Kidney glomerular epithelial cell (primary cell): ENCODE results near the gene KIAA1217.
A peak's percentile ranks its signal among the peaks of the same experiment; 100 is the strongest.

Source experiments
- DNase-seq: peaks from one replicate; lab custom pipeline; 2025; lab: John Stamatoyannopoulos, UW

Gene KIAA1217

DNA sequence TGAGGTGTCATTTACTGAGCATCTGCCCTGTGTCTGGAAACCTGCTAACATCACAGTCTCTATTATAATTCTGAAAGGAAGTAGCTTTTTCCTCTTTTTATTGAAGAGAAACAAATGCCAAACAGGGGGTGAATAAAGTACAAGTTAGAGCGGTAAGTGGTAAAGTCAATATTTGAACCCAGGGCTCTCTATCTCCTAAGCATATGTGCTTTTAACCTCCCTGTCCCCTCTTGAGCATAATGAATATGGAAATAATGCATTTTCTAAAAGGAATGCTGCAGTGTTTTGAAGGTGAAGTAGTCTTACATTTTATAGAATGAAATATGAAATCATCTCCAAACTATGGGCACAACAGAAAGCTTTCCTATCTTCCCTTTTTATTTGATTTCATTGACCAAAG lies 196.7 kb downstream of the KIAA1217 start:
- DNase-seq, result no peak

- no peak for DNase-seq
Observed at GRCh38 chr10:24406809-24407483, 198.0 kb downstream of the KIAA1217 start.

GRCh38 chr10:24407928-24408327 lies 199.0 kb downstream of the KIAA1217 start:
- DNase-seq, result no peak

DNA sequence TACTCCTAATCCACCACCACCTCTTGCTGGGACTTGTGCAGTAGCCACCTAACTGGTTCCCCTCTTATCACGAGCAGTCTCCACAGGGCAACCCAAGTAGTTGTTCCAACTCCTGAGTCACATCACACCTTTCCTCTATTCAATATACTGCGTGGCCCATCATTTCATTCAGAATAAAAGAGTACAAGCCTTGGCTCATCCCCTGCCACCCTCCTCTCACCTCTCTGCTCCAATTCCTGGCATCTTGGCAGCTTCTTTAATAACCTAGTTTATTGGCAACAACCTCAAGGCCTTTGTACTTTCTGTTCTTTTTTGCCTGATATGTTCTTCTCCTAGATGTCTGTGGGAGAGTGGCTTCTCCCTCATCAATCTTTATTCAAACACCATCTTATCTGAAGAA lies 199.4 kb downstream of the KIAA1217 start:
- DNase-seq, result no peak

GRCh38 chr10:24414597-24414996 lies 205.7 kb downstream of the KIAA1217 start:
- no peak for DNase-seq

DNA sequence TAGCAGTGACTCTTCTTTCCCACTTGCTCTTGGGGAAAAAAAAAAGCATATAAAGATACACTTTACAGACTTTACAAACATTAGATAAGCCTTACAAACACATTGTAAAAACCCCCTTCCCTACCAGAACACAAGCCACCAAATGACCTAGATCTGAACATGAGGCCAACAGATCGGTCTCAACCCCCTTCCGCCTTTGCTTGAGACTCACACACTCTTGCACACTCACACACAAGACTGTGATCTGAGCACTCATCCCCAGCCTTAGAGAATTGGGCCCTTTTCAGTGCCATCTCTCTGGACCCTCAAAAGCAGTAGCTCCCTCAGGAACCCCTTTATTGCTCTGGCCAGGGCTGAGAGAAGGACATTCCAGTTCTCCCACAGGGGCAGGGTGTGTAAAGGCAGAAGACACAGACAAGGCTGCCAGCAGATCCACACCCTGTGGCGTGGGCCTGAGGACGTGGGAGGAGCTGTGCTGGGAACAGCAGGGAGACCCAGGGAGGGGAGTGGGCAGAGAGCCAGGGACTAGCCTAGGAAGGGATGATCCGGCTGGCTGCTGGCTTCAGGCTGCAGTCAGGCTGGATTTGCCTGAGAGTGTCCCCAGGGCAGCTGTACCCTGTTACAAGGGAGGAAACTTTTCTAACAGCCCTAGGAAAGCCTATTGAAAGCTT lies 206.7 kb downstream of the KIAA1217 start:
- no peak for DNase-seq

- no peak for DNase-seq
Observed at GRCh38 chr10:24416248-24416647, 207.3 kb downstream of the KIAA1217 start.

DNA sequence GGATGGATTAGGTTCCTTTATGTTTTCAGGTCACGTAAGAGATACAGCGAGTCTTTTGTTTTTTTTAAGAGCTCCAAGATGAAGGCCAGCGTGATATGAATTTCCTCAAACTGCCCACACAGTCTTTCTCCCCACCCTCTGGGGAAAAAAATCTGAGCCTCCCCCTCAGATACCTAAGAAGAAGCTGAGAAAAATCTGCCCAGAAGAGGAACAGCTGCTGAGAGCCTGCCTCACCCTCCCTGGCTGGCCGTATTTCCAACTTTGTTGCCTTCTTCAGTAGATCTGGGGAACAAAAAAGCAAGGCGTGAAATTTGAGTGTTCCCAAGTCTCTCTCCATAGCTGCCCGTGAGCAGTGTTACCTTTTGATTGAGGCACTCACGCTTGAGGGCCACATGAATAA lies 208.1 kb downstream of the KIAA1217 start:
- no peak for DNase-seq

DNA sequence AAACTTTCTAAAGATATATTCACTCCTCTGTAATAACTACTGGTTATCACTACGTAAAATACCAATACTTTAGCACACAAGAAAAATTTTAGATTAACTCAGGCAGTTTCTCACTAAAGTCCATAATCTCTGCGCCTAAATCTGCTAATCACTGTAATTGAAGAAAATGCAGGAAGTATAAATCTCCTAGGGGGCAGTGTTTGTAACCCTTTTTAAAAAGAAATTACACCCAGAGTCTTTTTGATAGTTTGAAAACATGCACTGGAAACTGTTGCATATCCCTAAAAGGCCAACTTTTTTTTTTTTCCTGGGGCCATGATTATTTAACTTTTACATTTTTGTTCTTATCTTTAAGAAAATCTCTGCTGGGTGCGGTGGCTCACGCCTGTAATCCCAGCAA lies 209.6 kb downstream of the KIAA1217 start:
- no peak for DNase-seq

DNA sequence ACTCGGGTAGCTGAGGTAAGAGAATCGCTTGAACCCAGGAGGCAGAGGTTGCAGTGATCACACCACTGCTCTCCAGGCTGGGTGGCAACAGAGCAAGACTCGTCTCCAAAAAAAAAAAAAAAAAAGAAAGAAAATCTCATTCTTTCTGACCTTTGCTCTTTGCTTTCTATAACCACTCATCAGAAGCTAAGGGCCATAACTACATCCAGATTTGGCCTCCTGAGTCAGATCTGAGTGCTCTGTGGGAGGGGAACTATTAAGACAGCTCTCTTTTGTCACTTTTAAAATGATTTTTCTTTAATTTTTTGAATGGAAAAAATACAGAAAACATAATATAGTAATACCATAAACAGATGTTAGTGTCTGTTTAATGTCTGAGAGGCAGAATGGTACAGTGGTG lies 210.1 kb downstream of the KIAA1217 start:
- no peak for DNase-seq

GRCh38 chr10:24425151-24425550 lies 216.2 kb downstream of the KIAA1217 start:
- no peak for DNase-seq

DNA sequence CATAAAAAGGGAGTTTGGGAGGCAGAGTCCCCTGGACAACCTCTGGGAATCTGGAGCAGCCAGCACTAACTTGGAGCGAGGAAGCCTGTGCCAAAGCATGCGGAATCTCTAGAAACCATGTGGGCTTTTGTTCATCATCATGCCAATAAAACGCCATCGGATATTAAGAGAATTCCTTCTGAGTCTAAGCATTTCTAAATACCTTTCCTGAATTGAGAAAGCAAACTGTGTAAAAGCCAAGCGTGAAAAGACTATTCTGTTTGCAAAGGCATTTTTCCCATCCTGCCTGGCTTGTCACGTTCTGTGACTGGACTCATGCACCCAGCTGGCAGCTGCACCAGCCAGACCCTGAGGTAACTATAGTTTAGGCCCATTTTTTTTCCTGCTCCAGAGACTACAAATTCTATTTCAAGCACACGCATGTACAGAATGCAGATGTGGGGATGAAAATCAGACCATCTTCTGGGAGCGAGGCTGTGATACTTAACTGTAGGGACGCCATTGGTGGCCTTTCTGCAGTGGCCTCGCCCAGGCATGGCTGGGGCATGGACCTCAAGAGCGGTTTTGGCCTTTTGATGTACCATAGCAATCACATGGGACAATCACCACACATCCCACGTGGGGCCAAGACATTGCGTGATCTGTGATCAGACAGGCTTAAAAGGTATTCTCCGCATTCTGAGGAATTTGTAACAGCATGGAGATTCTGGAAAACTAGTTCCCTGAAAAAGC lies 218.9 kb downstream of the KIAA1217 start:
- no peak for DNase-seq

- peak; percentile 20 for DNase-seq
Observed at GRCh38 chr10:24428410-24428782, 219.5 kb downstream of the KIAA1217 start.

- DNase-seq, result no peak
Observed at GRCh38 chr10:24430591-24430990, 221.7 kb downstream of the KIAA1217 start.

- peak; percentile 28 for DNase-seq
Observed at GRCh38 chr10:24432478-24433416, 223.8 kb downstream of the KIAA1217 start.

GRCh38 chr10:24433705-24434104 lies 224.8 kb downstream of the KIAA1217 start:
- DNase-seq, result no peak

- no peak for DNase-seq
Observed at GRCh38 chr10:24434961-24435360, 226.0 kb downstream of the KIAA1217 start.

- peak; percentile 34 for DNase-seq
Observed at GRCh38 chr10:24435374-24435773, 226.4 kb downstream of the KIAA1217 start.

DNA sequence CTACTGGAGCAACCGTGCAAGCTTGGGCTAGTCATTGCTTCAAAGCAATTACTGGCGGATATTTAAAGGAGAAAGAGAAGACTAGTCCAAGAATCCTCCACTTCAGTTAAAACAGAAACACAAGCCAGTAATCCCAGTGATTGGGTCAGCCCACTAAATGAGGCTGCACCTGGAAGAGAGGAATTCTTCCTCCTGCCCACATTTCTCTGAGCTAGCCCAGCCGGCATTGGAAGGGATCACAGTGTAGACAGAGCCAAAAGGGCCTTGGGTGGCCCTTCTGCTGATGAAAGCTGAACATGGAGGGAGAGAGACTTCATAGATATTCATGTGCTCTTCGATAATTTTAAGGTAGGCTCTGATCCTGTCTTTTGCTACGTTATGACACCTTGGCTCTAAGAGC lies 228.4 kb downstream of the KIAA1217 start:
- no peak for DNase-seq

- no peak for DNase-seq
Observed at GRCh38 chr10:24438800-24439199, 229.9 kb downstream of the KIAA1217 start.

DNA sequence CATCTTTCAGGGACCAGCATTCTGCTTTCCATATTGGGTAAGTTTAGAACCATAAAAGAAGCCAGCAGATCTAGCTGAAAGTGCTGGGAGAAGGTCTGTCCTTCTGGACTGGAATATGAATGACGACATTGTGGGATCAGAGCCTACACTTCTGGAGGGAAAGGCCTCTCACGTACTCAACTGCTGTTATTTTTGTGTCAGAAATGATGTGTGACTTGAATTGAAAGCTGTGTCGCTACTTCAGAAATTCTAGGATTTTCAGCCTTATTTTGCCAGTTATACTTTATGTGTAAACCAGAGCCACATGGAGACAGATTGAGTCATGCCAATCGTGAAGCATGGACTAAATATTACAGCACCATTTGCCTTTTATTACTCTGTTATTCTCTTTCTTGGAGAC lies 231.0 kb downstream of the KIAA1217 start:
- DNase-seq, result no peak
